OCI-LY7 (cell line): Measurements from ENCODE around the gene BTRC.

Source experiments
- CTCF ChIP-seq: fragments of 200-600 bp; sonication (generic); conservative IDR thresholded peaks from 2 replicates; pipeline ENCODE4 v1.5.1; 2014; ENCODE audit warnings: mild to moderate bottlenecking, antibody characterized with exemption, low read length, moderate library complexity, mixed read lengths
- EZH2phosphoT487 ChIP-seq: fragments of 200-600 bp; sonication (generic); IDR thresholded peaks from 2 replicates; pipeline ENCODE4 v1.6.1; 2018; ENCODE audit warnings: low read depth, borderline replicate concordance, mild to moderate bottlenecking, mixed run types, antibody characterized with exemption, low read length, moderate library complexity, mixed read lengths

- no peak for TF ChIP-seq CTCF
- no peak for TF ChIP-seq EZH2phosphoT487
These were observed 210.6 kb downstream of the BTRC start for GRCh38 chr10:101564490-101564991.
